ENCODE measurements around the gene RNPC3.

GRCh38 chr1:103583887-103584286 is 58.4 kb downstream of the RNPC3 start:
- TF ChIP-seq SPI1 (IDR thresholded peaks at IDR 0.05; ENCODE audit: low read depth, low read length) (no peak), POLR2A (IDR thresholded peaks at IDR 0.05; ENCODE audit: low read depth, low read length) (no peak), TAF1 (IDR thresholded peaks at IDR 0.05; ENCODE audit: low read depth, low read length) (no peak), PAX5 (IDR thresholded peaks at IDR 0.05; ENCODE audit: insufficient read depth, low read length, severe bottlenecking) (no peak), POU2F2 (IDR thresholded peaks at IDR 0.05; ENCODE audit: low read depth, low read length) (no peak)

All from GM12891 (cell line).